SK-N-MC (cell line): ENCODE measurements around the gene ATP8B3.

Experiments used
- DNase-seq: peaks from one replicate; pipeline ENCODE4 v3.0.0-alpha.2; 2011; ENCODE audit warnings: low read depth, low spot score
- H3K27ac ChIP-seq: fragments of 200-600 bp; sonication (generic); 2 replicates; pipeline ENCODE4 v1.5.1; 2016; ENCODE audit warnings: mixed run types
- H3K36me3 ChIP-seq: fragments of 200-600 bp; sonication (generic); 2 replicates; pipeline ENCODE4 v1.6.1; 2017; ENCODE audit warnings: antibody characterized with exemption, low read length, mixed read lengths; ENCODE audit not compliant: insufficient read depth
- H3K4me3 ChIP-seq: fragments of 200-600 bp; sonication (generic); 2 replicates; pipeline ENCODE4 v1.5.1; 2016
- H3K9ac ChIP-seq: fragments of 200-600 bp; sonication (generic); 2 replicates; pipeline ENCODE4 v1.8.0; 2017; ENCODE audit warnings: mixed run types, mixed read lengths; ENCODE audit not compliant: insufficient read length
- H3K9me3 ChIP-seq: fragments of 200-600 bp; sonication (generic); 2 replicates; pipeline ENCODE4 v1.6.1; 2017; ENCODE audit warnings: low read depth, mild to moderate bottlenecking, antibody characterized with exemption, low read length, moderate library complexity, mixed read lengths
- EZH2 ChIP-seq: fragments of 200-600 bp; sonication (generic); IDR thresholded peaks from one replicate; pipeline ENCODE4 v1.6.1; 2017; ENCODE audit warnings: antibody characterized with exemption
- FOXP2 ChIP-seq: optimal IDR thresholded peaks from 2 replicates; pipeline ENCODE3; 2011; ENCODE audit warnings: mild to moderate bottlenecking, moderate library complexity; ENCODE audit not compliant: insufficient read depth; ENCODE audit errors: extremely low read length, control extremely low read depth
- POLR2AphosphoS5 ChIP-seq: IDR thresholded peaks from 2 replicates; pipeline ENCODE4 v1.6.1; 2012; ENCODE audit warnings: mild to moderate bottlenecking, low read depth, low read length, borderline replicate concordance

The ATP8B3 gene

GRCh38 chr19:1857648-1858326 lies 45.7 kb upstream of the ATP8B3 start:
- no peak overlapping the region for H3K4me3 ChIP-seq
- no peak for TF ChIP-seq EZH2
- TF ChIP-seq FOXP2 = no peak
- no peak; the same call in 1 of the 2 replicates for TF ChIP-seq POLR2AphosphoS5
- 0 out of 2 replicates have a peak overlapping the region, but pooled peaks have one; percentile 25 for H3K27ac ChIP-seq
- no peaks in the 10 kb centered on the region for H3K9me3 ChIP-seq
- H3K36me3 ChIP-seq = 0 out of 2 replicates have a peak, but pooled peaks cover 4% of the 10 kb centered on the region
- no peak overlapping the region for H3K9ac ChIP-seq
- DNase-seq = no peak

- 0 out of 2 replicates have a peak, but pooled peaks cover 4% of the 10 kb centered on the region for H3K36me3 ChIP-seq
- no peak overlapping the region for H3K4me3 ChIP-seq
- H3K27ac ChIP-seq = 0 out of 2 replicates have a peak overlapping the region, but pooled peaks have one; percentile 25
- no peak for DNase-seq
- H3K9me3 ChIP-seq = no peaks in the 10 kb centered on the region
- no peak overlapping the region for H3K9ac ChIP-seq
- TF ChIP-seq POLR2AphosphoS5 = no peak
- no peak for TF ChIP-seq EZH2
- TF ChIP-seq FOXP2 = no peak
These were observed 44.9 kb upstream of the ATP8B3 start for GRCh38 chr19:1856698-1857603.

- no peak for DNase-seq
- no peak overlapping the region for H3K9ac ChIP-seq
- H3K27ac ChIP-seq = peak overlapping the region; percentile 61; the same call in 1 of the 2 replicates
- H3K9me3 ChIP-seq = no peaks in the 10 kb centered on the region
- H3K4me3 ChIP-seq = no peak overlapping the region
- H3K36me3 ChIP-seq = 0 out of 2 replicates have a peak, but pooled peaks cover 4% of the 10 kb centered on the region
- TF ChIP-seq FOXP2 (no peak), EZH2 (no peak), POLR2AphosphoS5 (no peak)
These were observed 44.2 kb upstream of the ATP8B3 start for GRCh38 chr19:1856345-1856697.

GRCh38 chr19:1855828-1856255 lies 43.8 kb upstream of the ATP8B3 start:
- peak overlapping the region; percentile 61; the same call in 1 of the 2 replicates for H3K27ac ChIP-seq
- no peak overlapping the region for H3K9ac ChIP-seq
- H3K36me3 ChIP-seq = 0 out of 2 replicates have a peak, but pooled peaks cover 4% of the 10 kb centered on the region
- no peak overlapping the region for H3K4me3 ChIP-seq
- TF ChIP-seq EZH2 (no peak), POLR2AphosphoS5 (no peak; the same call in 1 of the 2 replicates), FOXP2 (no peak)
- no peaks in the 10 kb centered on the region for H3K9me3 ChIP-seq
- no peak for DNase-seq

- Histone ChIP-seq H3K9me3 (no peaks in the 10 kb centered on the region), H3K9ac (peak overlapping the region; percentile 41), H3K4me3 (peak overlapping the region; percentile 70), H3K36me3 (0 out of 2 replicates have a peak, but pooled peaks cover 4% of the 10 kb centered on the region), H3K27ac (peak overlapping the region; percentile 81)
- TF ChIP-seq POLR2AphosphoS5 = peak; percentile 33; the same call in 1 of the 2 replicates
- TF ChIP-seq EZH2 = no peak
- no peak for DNase-seq
These were observed 43.2 kb upstream of the ATP8B3 start for GRCh38 chr19:1855040-1855827.

- Histone ChIP-seq H3K9me3 (no peaks in the 10 kb centered on the region), H3K9ac (peak overlapping the region; percentile 41)
- DNase-seq = no peak
These were observed 42.5 kb upstream of the ATP8B3 start for GRCh38 chr19:1854542-1855039.

GRCh38 chr19:1854039-1854541 lies 42.0 kb upstream of the ATP8B3 start:
- Histone ChIP-seq H3K36me3 (0 out of 2 replicates have a peak, but pooled peaks cover 4% of the 10 kb centered on the region), H3K4me3 (no peak overlapping the region), H3K27ac (peak overlapping the region; percentile 81), H3K9ac (no peak overlapping the region), H3K9me3 (no peaks in the 10 kb centered on the region)
- DNase-seq = no peak
- no peak for TF ChIP-seq EZH2
- TF ChIP-seq FOXP2 = no peak
- no peak for TF ChIP-seq POLR2AphosphoS5

More at GRCh38 chr19:1854542-1855039, 42.5 kb upstream of the ATP8B3 start:
- TF ChIP-seq POLR2AphosphoS5 = no peak
- no peak for TF ChIP-seq FOXP2
- TF ChIP-seq EZH2 = no peak
- 0 out of 2 replicates have a peak, but pooled peaks cover 4% of the 10 kb centered on the region for H3K36me3 ChIP-seq
- H3K4me3 ChIP-seq = peak overlapping the region; percentile 70
- H3K27ac ChIP-seq = peak overlapping the region; percentile 81
